Stimulated activated CD4-positive, alpha-beta T cell treated with anti-CD3 and anti-CD28 coated beads, Interleukin-4, amount 100 ng/mL, for 4 hours (primary cell): ENCODE results near the gene TRDMT1.

Source experiments
- DNase-seq, 2 experiments: peaks; one replicate each; pipeline ENCODE4 v3.0.0-alpha.2; 2020

TRDMT1 gene

GRCh38 chr10:17209302-17209701 is 7.8 kb upstream of the TRDMT1 start:
- DNase-seq: no peak

GRCh38 chr10:17208476-17208875 is 7.0 kb upstream of the TRDMT1 start:
- no peak for DNase-seq

- peak in 1 of 2 experiments; percentile 48 for DNase-seq
Observed at GRCh38 chr10:17206210-17206709, 4.8 kb upstream of the TRDMT1 start.

GRCh38 chr10:17203416-17203815 is 1.9 kb upstream of the TRDMT1 start:
- no peak for DNase-seq

- DNase-seq: no peak
Observed at GRCh38 chr10:17202999-17203398, 1.5 kb upstream of the TRDMT1 start.

GRCh38 chr10:17202506-17202905 is 1.0 kb upstream of the TRDMT1 start:
- DNase-seq: no peak

GRCh38 chr10:17201794-17202116 is 283 bp upstream of the TRDMT1 start:
- DNase-seq: no peak

GRCh38 chr10:17200001-17200911 is 1.2 kb downstream of the TRDMT1 start:
- no peak for DNase-seq

- DNase-seq: no peak
Observed at GRCh38 chr10:17199351-17199804, 2.1 kb downstream of the TRDMT1 start.

GRCh38 chr10:17196573-17196972 is 4.9 kb downstream of the TRDMT1 start:
- DNase-seq: no peak

- no peak for DNase-seq
Observed at GRCh38 chr10:17196045-17196444, 5.4 kb downstream of the TRDMT1 start.

- no peak for DNase-seq
Observed at GRCh38 chr10:17195083-17195482, 6.4 kb downstream of the TRDMT1 start.

GRCh38 chr10:17190602-17191001 is 10.9 kb downstream of the TRDMT1 start:
- DNase-seq: no peak

- no peak for DNase-seq
Observed at GRCh38 chr10:17188644-17189172, 12.8 kb downstream of the TRDMT1 start.

- DNase-seq: no peak
Observed at GRCh38 chr10:17185873-17186272, 15.6 kb downstream of the TRDMT1 start.

GRCh38 chr10:17183110-17183509 is 18.4 kb downstream of the TRDMT1 start:
- DNase-seq: no peak

- no peak for DNase-seq
Observed at GRCh38 chr10:17181751-17182150, 19.7 kb downstream of the TRDMT1 start.

GRCh38 chr10:17181110-17181509 is 20.4 kb downstream of the TRDMT1 start:
- DNase-seq: no peak

- DNase-seq: no peak
Observed at GRCh38 chr10:17179002-17179401, 22.5 kb downstream of the TRDMT1 start.

GRCh38 chr10:17178006-17178405 is 23.5 kb downstream of the TRDMT1 start:
- DNase-seq: no peak

- DNase-seq: no peak
Observed at GRCh38 chr10:17177014-17177413, 24.5 kb downstream of the TRDMT1 start.

GRCh38 chr10:17176091-17176490 is 25.4 kb downstream of the TRDMT1 start:
- no peak for DNase-seq

GRCh38 chr10:17175551-17175950 is 25.9 kb downstream of the TRDMT1 start:
- DNase-seq: no peak

GRCh38 chr10:17174626-17175025 is 26.8 kb downstream of the TRDMT1 start:
- no peak for DNase-seq
